HL-60 (cell line): Measurements from ENCODE around the gene MRPL2.

Source experiments
- GABPA ChIP-seq: IDR thresholded peaks from 2 replicates; pipeline ENCODE4 v1.6.1; 2012; ENCODE audit warnings: low read depth
- TF ChIP-seq, protein P1 (sequence below): IDR thresholded peaks from one replicate; pipeline ENCODE4 v1.5.1; 2011; ENCODE audit warnings: low read length, control low read depth, inconsistent platforms; ENCODE audit not compliant: insufficient read depth

DNA sequence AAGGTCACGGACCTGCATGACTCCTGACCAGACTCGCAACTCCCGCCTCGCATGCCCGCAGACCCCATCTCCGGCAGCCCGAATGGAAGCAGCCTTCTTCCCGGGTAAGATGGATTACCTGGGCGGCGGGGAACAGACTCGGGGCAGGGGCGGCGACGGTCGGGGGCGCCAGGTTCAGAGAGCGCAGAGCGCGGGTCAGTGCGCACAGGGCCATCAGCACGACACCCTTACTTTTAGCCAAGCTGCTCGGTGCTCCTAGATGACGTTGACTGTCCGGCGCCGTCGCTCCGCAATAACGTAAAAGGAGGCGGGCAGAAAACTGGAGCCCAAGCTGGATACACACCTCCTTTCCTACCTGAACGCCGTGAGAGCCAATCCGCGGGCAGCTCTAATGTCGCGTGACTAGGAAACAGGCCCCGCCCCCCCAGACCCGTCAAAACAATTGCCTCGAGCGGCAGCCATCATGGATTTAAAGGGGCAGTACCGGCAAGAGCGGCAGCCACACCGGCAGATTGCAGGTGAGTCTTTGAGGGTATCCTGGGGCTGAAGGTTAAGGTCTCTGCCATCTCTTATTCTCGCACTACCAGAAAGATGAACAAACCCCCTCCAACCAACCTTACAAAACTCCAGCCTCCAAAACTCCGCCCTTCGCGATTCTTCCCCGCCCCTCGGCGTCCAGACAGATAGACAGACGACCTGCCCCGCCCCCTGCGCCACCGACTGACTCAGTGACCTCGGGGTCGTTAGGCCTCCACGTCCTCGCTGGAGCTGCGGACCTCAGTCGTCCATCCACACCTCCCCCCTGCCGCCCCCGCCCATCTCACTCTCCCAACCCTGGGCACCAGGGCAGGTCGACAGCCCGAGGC lies at the start of gene MRPL2, which contains the start of gene KLC4:
- TF ChIP-seq, protein P1, sequence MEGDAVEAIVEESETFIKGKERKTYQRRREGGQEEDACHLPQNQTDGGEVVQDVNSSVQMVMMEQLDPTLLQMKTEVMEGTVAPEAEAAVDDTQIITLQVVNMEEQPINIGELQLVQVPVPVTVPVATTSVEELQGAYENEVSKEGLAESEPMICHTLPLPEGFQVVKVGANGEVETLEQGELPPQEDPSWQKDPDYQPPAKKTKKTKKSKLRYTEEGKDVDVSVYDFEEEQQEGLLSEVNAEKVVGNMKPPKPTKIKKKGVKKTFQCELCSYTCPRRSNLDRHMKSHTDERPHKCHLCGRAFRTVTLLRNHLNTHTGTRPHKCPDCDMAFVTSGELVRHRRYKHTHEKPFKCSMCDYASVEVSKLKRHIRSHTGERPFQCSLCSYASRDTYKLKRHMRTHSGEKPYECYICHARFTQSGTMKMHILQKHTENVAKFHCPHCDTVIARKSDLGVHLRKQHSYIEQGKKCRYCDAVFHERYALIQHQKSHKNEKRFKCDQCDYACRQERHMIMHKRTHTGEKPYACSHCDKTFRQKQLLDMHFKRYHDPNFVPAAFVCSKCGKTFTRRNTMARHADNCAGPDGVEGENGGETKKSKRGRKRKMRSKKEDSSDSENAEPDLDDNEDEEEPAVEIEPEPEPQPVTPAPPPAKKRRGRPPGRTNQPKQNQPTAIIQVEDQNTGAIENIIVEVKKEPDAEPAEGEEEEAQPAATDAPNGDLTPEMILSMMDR: no peak
- no peak for TF ChIP-seq GABPA
